Endometrial microvascular endothelial cells (primary cell): ENCODE measurements around the gene BTRC. TPM values are rescaled to one million over a fixed set of nuclear protein-coding genes. Genes with fewer than 3 reads are reported as not detected.
"Not testable (repeated sequence)": the region's sequence is repeated elsewhere in the genome, so short reads cannot be mapped to it uniquely, and the experiment has no call there.

Source experiments
- in situ Hi-C: cut with HindIII; loops from 2 replicates; pipeline ENCODE4 v1.10.0; 2017; ENCODE audit warnings: low sequenced_read_pairs, low pct_unique_long_range_greater_than_20kb; ENCODE audit errors: inconsistent ontology term
- total RNA-seq: library from RNA; depleted of rRNA; stranded (reverse); fragments of >200 nt; gene quantifications from one replicate; pipeline ENCODE4 v1.2.3, GENCODE V29; 2015; ENCODE audit errors: inconsistent ontology term

The BTRC gene
- total RNA-seq, 1 donor from 2014 or later = 14.5 TPM

- in situ Hi-C loops = no loop called here
These were observed 17.6 kb upstream of the BTRC start for GRCh38 chr10:101336382-101336781.

GRCh38 chr10:101337836-101338235, 16.1 kb upstream of the BTRC start:
- in situ Hi-C loops = no loop called here

- in situ Hi-C loops = no loop called here
These were observed 12.5 kb upstream of the BTRC start for GRCh38 chr10:101341438-101341837.

- in situ Hi-C loops = no loop called here
These were observed 7.8 kb upstream of the BTRC start for GRCh38 chr10:101346177-101346576.

- in situ Hi-C loops = no loop called here
These were observed 2.9 kb upstream of the BTRC start for GRCh38 chr10:101351017-101351416.

GRCh38 chr10:101351477-101351876, 2.5 kb upstream of the BTRC start:
- in situ Hi-C loops = no loop called here

- in situ Hi-C loops = not testable (repeated sequence)
These were observed 1.1 kb upstream of the BTRC start for GRCh38 chr10:101352857-101353256.

GRCh38 chr10:101354328-101355071, 535 bp downstream of the BTRC start:
- in situ Hi-C loops = no loop called here

GRCh38 chr10:101355072-101355706, 1.2 kb downstream of the BTRC start:
- in situ Hi-C loops = no loop called here

- in situ Hi-C loops = no loop called here
These were observed 2.2 kb downstream of the BTRC start for GRCh38 chr10:101356132-101356531.

- in situ Hi-C loops = no loop called here
These were observed 4.0 kb downstream of the BTRC start for GRCh38 chr10:101357958-101358357.

GRCh38 chr10:101358706-101359300, 4.8 kb downstream of the BTRC start:
- in situ Hi-C loops = no loop called here

- in situ Hi-C loops = not testable (repeated sequence)
These were observed 6.1 kb downstream of the BTRC start for GRCh38 chr10:101360090-101360489.

- in situ Hi-C loops = not testable (repeated sequence)
These were observed 6.9 kb downstream of the BTRC start for GRCh38 chr10:101360841-101361240.

GRCh38 chr10:101363850-101364400, 10.0 kb downstream of the BTRC start:
- in situ Hi-C loops = no loop called here

GRCh38 chr10:101364721-101365120, 10.8 kb downstream of the BTRC start:
- in situ Hi-C loops = no loop called here

GRCh38 chr10:101367569-101368453, 13.8 kb downstream of the BTRC start:
- in situ Hi-C loops = no loop called here

- in situ Hi-C loops = no loop called here
These were observed 19.1 kb downstream of the BTRC start for GRCh38 chr10:101373063-101373462.

GRCh38 chr10:101373993-101374392, 20.0 kb downstream of the BTRC start:
- in situ Hi-C loops = not testable (repeated sequence)
